HEK293 (cell line): ENCODE results near the gene USE1.
A peak's percentile ranks its signal among the peaks of the same experiment; 100 is the strongest.

Experiments
- CTCF ChIA-PET: fragments of 350-600 bp; formaldehyde crosslinking; extraction: SDS; loops from one replicate; lab custom pipeline; 2021; ENCODE audit warnings: antibody characterized with exemption; lab: Yijun Ruan, JAX
- POLR2A ChIA-PET: fragments of 300-600 bp; formaldehyde crosslinking; extraction: SDS; loops from one replicate; lab custom pipeline; 2020; ENCODE audit warnings: antibody characterized with exemption, inconsistent platforms; lab: Yijun Ruan, JAX
- H3K27ac ChIP-seq: fragments of 200-500 bp; sonication (Bioruptor generic); 2 replicates; pipeline ENCODE4 v1.5.1; 2014; ENCODE audit warnings: low read depth, low read length, control low read depth, inconsistent platforms; ENCODE audit errors: extremely low read depth
- H3K36me3 ChIP-seq, 2 experiments: fragments of 200-500 bp in 1 of 2; sonication (Bioruptor generic) in 1 of 2; 1 replicate in 1 of 2; 2 replicates in 1 of 2; pipeline ENCODE4 v1.5.1; 2014 to 2017; ENCODE audit warnings: inconsistent platforms in 2 of 2, low read length in 2 of 2; ENCODE audit not compliant: control insufficient read depth in 2 of 2, insufficient read depth in 1 of 2
- H3K4me1 ChIP-seq: fragments of 200-500 bp; sonication (Bioruptor generic); 2 replicates; pipeline ENCODE4 v1.5.1; 2014; ENCODE audit warnings: mild to moderate bottlenecking, low read length, inconsistent platforms; ENCODE audit not compliant: control insufficient read depth, insufficient read depth
- H3K4me3 ChIP-seq: 2 replicates; pipeline ENCODE4 v1.5.1; 2011; ENCODE audit warnings: low read depth, mild to moderate bottlenecking, control low read depth, low read length, moderate library complexity
- H3K9me3 ChIP-seq: fragments of 200-500 bp; sonication (Bioruptor generic); 2 replicates; pipeline ENCODE4 v1.5.1; 2014; ENCODE audit warnings: low read depth, low read length, inconsistent platforms; ENCODE audit not compliant: control insufficient read depth, insufficient read depth
- BCL11A ChIP-seq: fragments of 450-650 bp; formaldehyde crosslinking; IDR thresholded peaks from 2 replicates; pipeline ENCODE4 v1.5.1; 2016; ENCODE audit warnings: low read depth, missing biosample characterization, missing genetic modification characterization
- KLF8 ChIP-seq: fragments of 450-650 bp; formaldehyde crosslinking; IDR thresholded peaks from 2 replicates; pipeline ENCODE4 v1.5.1; 2016; ENCODE audit warnings: missing biosample characterization, missing genetic modification characterization
- PRDM4 ChIP-seq: fragments of 450-650 bp; formaldehyde crosslinking; IDR thresholded peaks from 2 replicates; pipeline ENCODE4 v1.5.1; 2017; ENCODE audit warnings: missing biosample characterization, missing genetic modification characterization
- SCRT2 ChIP-seq: fragments of 450-650 bp; formaldehyde crosslinking; IDR thresholded peaks from 2 replicates; pipeline ENCODE4 v1.5.1; 2016; ENCODE audit warnings: missing biosample characterization, missing genetic modification characterization
- SETDB1 ChIP-seq: IDR thresholded peaks from one replicate; pipeline ENCODE4 v1.6.1; 2017; ENCODE audit warnings: mild to moderate bottlenecking, low read length, moderate library complexity, mixed read lengths; ENCODE audit not compliant: insufficient read length
- WT1 ChIP-seq: fragments of 450-650 bp; formaldehyde crosslinking; IDR thresholded peaks from 2 replicates; pipeline ENCODE4 v1.5.1; 2016; ENCODE audit warnings: missing biosample characterization, missing genetic modification characterization
- ZBTB6 ChIP-seq: fragments of 450-650 bp; formaldehyde crosslinking; IDR thresholded peaks from 2 replicates; pipeline ENCODE4 v1.5.1; 2017; ENCODE audit warnings: missing biosample characterization, missing genetic modification characterization
- ZFHX2 ChIP-seq: fragments of 450-650 bp; formaldehyde crosslinking; conservative IDR thresholded peaks from 2 replicates; pipeline ENCODE4 v1.5.1; 2016; ENCODE audit warnings: missing biosample characterization, missing genetic modification characterization
- ZNF121 ChIP-seq: fragments of 450-650 bp; formaldehyde crosslinking; IDR thresholded peaks from 2 replicates; pipeline ENCODE4 v1.5.1; 2016; ENCODE audit warnings: missing biosample characterization, missing genetic modification characterization
- ZNF140 ChIP-seq: fragments of 450-650 bp; formaldehyde crosslinking; IDR thresholded peaks from 2 replicates; pipeline ENCODE4 v1.5.1; 2016; ENCODE audit warnings: missing biosample characterization, missing genetic modification characterization
- ZNF169 ChIP-seq: fragments of 450-650 bp; formaldehyde crosslinking; IDR thresholded peaks from 2 replicates; pipeline ENCODE4 v1.5.1; 2016; ENCODE audit warnings: missing biosample characterization, missing genetic modification characterization
- ZNF211 ChIP-seq: fragments of 450-650 bp; formaldehyde crosslinking; IDR thresholded peaks from 2 replicates; pipeline ENCODE4 v1.5.1; 2016; ENCODE audit warnings: low read depth, missing biosample characterization, missing genetic modification characterization
- ZNF214 ChIP-seq: fragments of 450-650 bp; formaldehyde crosslinking; IDR thresholded peaks from 2 replicates; pipeline ENCODE4 v1.5.1; 2017; ENCODE audit warnings: missing biosample characterization, mild to moderate bottlenecking, missing genetic modification characterization, borderline replicate concordance
- ZNF362 ChIP-seq: fragments of 450-650 bp; formaldehyde crosslinking; IDR thresholded peaks from 2 replicates; pipeline ENCODE4 v1.5.1; 2016; ENCODE audit warnings: missing biosample characterization, missing genetic modification characterization
- ZNF394 ChIP-seq: fragments of 450-650 bp; formaldehyde crosslinking; IDR thresholded peaks from 2 replicates; pipeline ENCODE4 v1.5.1; 2016; ENCODE audit warnings: missing biosample characterization, missing genetic modification characterization, mild to moderate bottlenecking, moderate library complexity, borderline replicate concordance
- ZNF416 ChIP-seq: fragments of 450-650 bp; formaldehyde crosslinking; IDR thresholded peaks from 2 replicates; pipeline ENCODE4 v1.5.1; 2016; ENCODE audit warnings: missing biosample characterization, missing genetic modification characterization
- ZNF555 ChIP-seq: fragments of 450-650 bp; formaldehyde crosslinking; conservative IDR thresholded peaks from 2 replicates; pipeline ENCODE4 v1.5.1; 2017; ENCODE audit warnings: missing biosample characterization, mild to moderate bottlenecking, missing genetic modification characterization, inconsistent platforms
- ZNF658 ChIP-seq: fragments of 450-650 bp; formaldehyde crosslinking; IDR thresholded peaks from 2 replicates; pipeline ENCODE4; 2016; ENCODE audit warnings: missing biosample characterization, missing genetic modification characterization
- ZSCAN23 ChIP-seq: fragments of 450-650 bp; formaldehyde crosslinking; IDR thresholded peaks from 2 replicates; pipeline ENCODE4 v1.5.1; 2016; ENCODE audit warnings: missing biosample characterization, missing genetic modification characterization
- TF ChIP-seq, protein P1 (sequence below): fragments of 450-650 bp; formaldehyde crosslinking; IDR thresholded peaks from 2 replicates; pipeline ENCODE4 v1.5.1; 2017; ENCODE audit warnings: missing biosample characterization, missing genetic modification characterization

USE1 gene

GRCh38 chr19:17206736-17207581 is 8.2 kb upstream of the USE1 start:
- ChIA-PET CTCF (interaction anchor here (0.7 to 3.3 kb wide), 3 partner anchors 32 to 199 kb away, joined by 3 to 14 read pairs (median 3); no protein-coding TSS in a partner anchor), POLR2A (no interaction called here)
- H3K27ac ChIP-seq, result no peak overlapping the region
- H3K9me3 ChIP-seq, result no peaks in the 10 kb centered on the region
- peaks cover 0 to 29% of the 10 kb centered on the region in 2 experiments; a peak in 1 of 3 replicates for H3K36me3 ChIP-seq
- TF ChIP-seq ZNF555 (no peak), ZNF121 (tag by site-specific recombination) (peak; percentile 73; the same call in 1 of the 2 replicates), ZNF658 (tag by site-specific recombination) (no peak), KLF8 (tag by site-specific recombination) (no peak), ZNF140 (tag by site-specific recombination) (no peak), ZNF394 (0 out of 2 replicates have a peak, but pooled peaks have one; percentile 34)
- H3K4me1 ChIP-seq, result no peaks in the 10 kb centered on the region
- H3K4me3 ChIP-seq, result no peak overlapping the region

DNA sequence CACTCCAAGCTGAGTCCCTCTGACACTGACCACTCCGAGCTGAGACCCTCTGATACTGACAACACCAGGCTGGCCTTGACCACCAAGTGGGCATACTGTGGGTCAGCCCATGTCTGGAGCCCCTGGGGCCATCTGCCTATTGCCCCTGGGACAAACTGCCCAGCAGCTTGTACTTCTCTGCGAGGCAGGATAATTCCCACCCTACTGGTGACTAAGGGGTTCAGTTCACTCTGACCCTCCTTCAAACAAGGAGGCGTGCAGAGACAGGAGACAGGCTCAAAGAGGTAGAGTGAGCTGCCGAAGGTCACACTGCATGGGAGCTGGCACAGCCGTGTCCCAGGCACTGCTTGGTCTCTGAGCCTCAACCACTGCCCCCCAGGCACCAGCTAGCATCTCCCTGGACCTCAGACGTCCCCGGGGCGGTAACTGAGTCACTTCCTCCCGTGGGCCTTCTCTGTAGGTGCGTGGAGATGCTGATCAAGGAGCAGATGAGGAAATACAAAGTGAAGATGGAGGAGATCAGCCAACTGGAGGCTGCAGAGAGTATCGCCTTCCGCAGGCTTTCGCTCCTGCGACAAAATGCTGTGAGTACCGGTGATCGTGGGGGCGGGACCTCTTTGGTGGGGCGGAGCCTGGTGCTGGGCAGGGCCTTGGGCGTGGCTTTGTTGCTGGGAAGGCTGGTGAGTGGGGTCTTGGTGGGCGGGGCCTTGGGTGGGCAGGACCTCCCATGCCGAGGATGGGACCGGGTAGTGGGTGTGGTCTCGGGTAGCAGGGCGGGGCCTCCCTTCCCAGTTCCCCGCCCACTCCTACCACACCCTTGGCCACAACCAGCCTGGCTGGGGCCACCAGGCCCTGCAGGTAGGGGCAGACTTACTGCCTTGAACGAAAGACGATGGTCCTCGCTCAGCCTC is 5.8 kb upstream of the USE1 start:
- no peak overlapping the region for H3K27ac ChIP-seq
- H3K9me3 ChIP-seq, result no peaks in the 10 kb centered on the region
- POLR2A ChIA-PET, result interaction anchor here (0.5 kb wide), 1 partner anchor 63 kb away, joined by 3 read pairs; no protein-coding TSS in a partner anchor
- no peak overlapping the region for H3K4me3 ChIP-seq
- H3K4me1 ChIP-seq, result no peaks in the 10 kb centered on the region
- CTCF ChIA-PET, result interaction anchor here (0.6 to 0.7 kb wide), 2 partner anchors 73 to 157 kb away, joined by 3 to 6 read pairs; no protein-coding TSS in a partner anchor
- H3K36me3 ChIP-seq, result peaks cover 0 to 26% of the 10 kb centered on the region in 2 experiments; a peak in 1 of 3 replicates
- TF ChIP-seq ZNF555 (no peak), ZNF416 (no peak), SETDB1 (no peak), ZNF214 (tag by site-specific recombination) (no peak), WT1 (tag by site-specific recombination) (no peak), BCL11A (tag by site-specific recombination) (no peak), ZNF211 (tag by site-specific recombination) (no peak), KLF8 (tag by site-specific recombination) (peak; percentile 99), ZNF169 (no peak), SCRT2 (tag by site-specific recombination) (no peak), PRDM4 (no peak), ZNF362 (tag by site-specific recombination) (no peak), ZBTB6 (tag by site-specific recombination) (no peak), ZSCAN23 (tag by site-specific recombination) (no peak), ZFHX2 (tag by site-specific recombination) (peak; percentile 73)
- TF ChIP-seq, protein P1, sequence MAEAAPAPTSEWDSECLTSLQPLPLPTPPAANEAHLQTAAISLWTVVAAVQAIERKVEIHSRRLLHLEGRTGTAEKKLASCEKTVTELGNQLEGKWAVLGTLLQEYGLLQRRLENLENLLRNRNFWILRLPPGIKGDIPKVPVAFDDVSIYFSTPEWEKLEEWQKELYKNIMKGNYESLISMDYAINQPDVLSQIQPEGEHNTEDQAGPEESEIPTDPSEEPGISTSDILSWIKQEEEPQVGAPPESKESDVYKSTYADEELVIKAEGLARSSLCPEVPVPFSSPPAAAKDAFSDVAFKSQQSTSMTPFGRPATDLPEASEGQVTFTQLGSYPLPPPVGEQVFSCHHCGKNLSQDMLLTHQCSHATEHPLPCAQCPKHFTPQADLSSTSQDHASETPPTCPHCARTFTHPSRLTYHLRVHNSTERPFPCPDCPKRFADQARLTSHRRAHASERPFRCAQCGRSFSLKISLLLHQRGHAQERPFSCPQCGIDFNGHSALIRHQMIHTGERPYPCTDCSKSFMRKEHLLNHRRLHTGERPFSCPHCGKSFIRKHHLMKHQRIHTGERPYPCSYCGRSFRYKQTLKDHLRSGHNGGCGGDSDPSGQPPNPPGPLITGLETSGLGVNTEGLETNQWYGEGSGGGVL (tag by site-specific recombination), result no peak
